ENCODE results near the gene COG3. TPM values are rescaled to one million over a fixed set of nuclear protein-coding genes. Genes with fewer than 3 reads are reported as not detected.

The COG3 gene
- total RNA-seq, 4 donors from 2014 or later = 27.1 to 36.0 (median 31.0) TPM

DNA sequence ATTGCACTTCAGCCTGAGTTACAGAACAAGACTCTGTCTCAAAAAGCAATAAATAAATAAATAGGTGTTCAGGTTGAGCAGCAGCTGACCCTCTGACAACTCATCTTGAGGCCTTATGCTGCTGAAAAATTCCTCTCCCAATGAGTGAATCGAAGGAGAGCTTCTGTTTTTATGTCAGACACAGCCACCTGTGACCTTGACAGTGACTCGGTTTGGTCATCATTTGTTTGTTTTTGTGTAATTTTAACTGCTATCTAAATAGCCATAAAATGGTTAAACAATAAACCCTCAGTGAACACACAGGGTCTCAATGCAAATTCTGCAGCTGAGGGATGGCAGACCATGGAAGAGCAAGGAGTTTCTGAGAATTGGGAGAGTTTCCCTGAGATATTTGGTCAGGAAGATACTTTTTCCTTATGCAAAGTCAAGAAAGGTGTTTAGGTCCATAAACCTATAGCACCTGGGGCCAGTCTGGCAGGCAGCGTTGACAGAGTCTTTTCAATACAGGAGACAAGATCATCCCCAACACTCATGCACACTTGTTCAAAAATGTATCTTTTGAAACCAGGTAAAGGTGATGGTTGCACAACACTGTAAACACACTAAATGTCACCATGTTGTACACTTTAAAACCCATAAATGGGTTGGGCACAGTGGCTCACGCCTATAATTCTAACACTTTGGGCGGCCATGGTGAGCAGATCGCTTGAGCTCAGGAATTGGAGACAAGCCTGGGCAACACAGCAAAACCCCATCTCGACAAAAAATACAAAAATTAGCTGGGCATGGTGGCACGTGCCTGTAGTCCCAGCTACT, 30.0 kb upstream of the COG3 start:
- WGBS, 2 donors = 79 to 87% methylated on average over 8 of the region's 8 CpGs
- Histone ChIP-seq H3K4me3 (no peak overlapping the region), H3K27me3 (no peaks in the 10 kb centered on the region), H3K9me3 (no peaks in the 10 kb centered on the region), H3K27ac (no peak overlapping the region), H3K36me3 (no peaks in the 10 kb centered on the region), H3K4me1 (no peaks in the 10 kb centered on the region)
- TF ChIP-seq EP300 (IDR thresholded peaks at IDR 0.05) = no peak
- TF ChIP-seq, protein P1, sequence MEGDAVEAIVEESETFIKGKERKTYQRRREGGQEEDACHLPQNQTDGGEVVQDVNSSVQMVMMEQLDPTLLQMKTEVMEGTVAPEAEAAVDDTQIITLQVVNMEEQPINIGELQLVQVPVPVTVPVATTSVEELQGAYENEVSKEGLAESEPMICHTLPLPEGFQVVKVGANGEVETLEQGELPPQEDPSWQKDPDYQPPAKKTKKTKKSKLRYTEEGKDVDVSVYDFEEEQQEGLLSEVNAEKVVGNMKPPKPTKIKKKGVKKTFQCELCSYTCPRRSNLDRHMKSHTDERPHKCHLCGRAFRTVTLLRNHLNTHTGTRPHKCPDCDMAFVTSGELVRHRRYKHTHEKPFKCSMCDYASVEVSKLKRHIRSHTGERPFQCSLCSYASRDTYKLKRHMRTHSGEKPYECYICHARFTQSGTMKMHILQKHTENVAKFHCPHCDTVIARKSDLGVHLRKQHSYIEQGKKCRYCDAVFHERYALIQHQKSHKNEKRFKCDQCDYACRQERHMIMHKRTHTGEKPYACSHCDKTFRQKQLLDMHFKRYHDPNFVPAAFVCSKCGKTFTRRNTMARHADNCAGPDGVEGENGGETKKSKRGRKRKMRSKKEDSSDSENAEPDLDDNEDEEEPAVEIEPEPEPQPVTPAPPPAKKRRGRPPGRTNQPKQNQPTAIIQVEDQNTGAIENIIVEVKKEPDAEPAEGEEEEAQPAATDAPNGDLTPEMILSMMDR (IDR thresholded peaks at IDR 0.05) = no peak
- no peak for DNase-seq (ENCODE audit: low spot score in 2 of 2)

DNA sequence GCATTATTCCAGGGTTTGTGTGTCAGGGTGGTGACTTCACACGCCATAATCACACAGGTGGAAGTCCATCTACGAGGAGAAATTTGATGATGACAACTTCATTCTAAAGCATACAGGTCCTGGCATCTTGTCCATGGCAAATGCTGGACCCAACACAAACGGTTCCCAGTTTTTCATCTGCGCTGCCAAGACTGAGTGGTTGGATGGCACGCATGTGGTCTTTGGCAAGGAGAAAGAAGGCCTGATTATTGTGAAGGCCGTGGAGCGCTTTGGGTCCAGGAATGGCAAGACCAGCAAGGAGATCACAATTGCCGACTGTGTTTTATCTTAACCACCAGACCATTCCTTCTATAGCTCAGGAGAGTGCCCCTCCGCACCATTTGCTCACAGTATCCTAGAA, 28.4 kb upstream of the COG3 start:
- no peaks in the 10 kb centered on the region for H3K27me3 ChIP-seq
- H3K27ac ChIP-seq = no peak overlapping the region
- H3K4me1 ChIP-seq = peaks cover 0 to 13% (median 4%) of the 10 kb centered on the region in 4 donors
- TF ChIP-seq, protein P1 (IDR thresholded peaks at IDR 0.05) = no peak
- TF ChIP-seq POLR2A (IDR thresholded peaks at IDR 0.05) (no peak), EP300 (IDR thresholded peaks at IDR 0.05) (no peak)
- H3K4me3 ChIP-seq = no peak overlapping the region
- 91 to 94% methylated on average over 9 of the region's 9 CpGs for WGBS, 2 donors
- no peaks in the 10 kb centered on the region for H3K9me3 ChIP-seq
- no peaks in the 10 kb centered on the region for H3K36me3 ChIP-seq
- DNase-seq (ENCODE audit: low spot score in 2 of 2) = no peak

DNA sequence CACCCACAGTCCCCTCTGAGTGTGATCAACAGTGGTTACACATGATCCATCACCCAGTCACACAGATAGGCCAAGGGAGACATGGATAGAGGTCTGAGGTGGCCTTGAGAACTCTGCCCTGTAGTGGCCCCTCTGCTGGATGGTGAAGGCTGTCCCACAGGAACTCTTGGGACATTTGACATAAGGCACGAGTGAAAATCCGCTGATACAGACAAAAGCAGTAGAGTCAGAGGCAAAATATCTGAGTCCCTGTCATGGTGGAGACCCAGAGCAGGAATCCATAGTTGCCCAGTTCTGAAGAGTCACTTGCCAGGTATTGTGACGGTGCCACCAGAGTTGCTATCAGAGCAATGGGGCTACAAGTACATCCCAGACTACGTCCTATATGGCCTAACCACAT, 27.8 kb upstream of the COG3 start:
- Histone ChIP-seq H3K36me3 (no peaks in the 10 kb centered on the region), H3K27ac (no peak overlapping the region), H3K4me3 (no peak overlapping the region), H3K9me3 (no peaks in the 10 kb centered on the region), H3K27me3 (no peaks in the 10 kb centered on the region), H3K4me1 (peaks cover 0 to 19% (median 4%) of the 10 kb centered on the region in 4 donors)
- DNase-seq (ENCODE audit: low spot score in 2 of 2) = no peak
- TF ChIP-seq, protein P1 (IDR thresholded peaks at IDR 0.05) = no peak
- TF ChIP-seq EP300 (IDR thresholded peaks at IDR 0.05) = no peak
- TF ChIP-seq POLR2A (IDR thresholded peaks at IDR 0.05) = no peak
- 86 to 93% methylated on average over 4 of the region's 4 CpGs for WGBS, 2 donors

GRCh38 chr13:45437947-45438346, 26.8 kb upstream of the COG3 start:
- no peak for DNase-seq (ENCODE audit: low spot score in 2 of 2)
- Histone ChIP-seq H3K4me3 (no peak overlapping the region), H3K27ac (no peak overlapping the region), H3K4me1 (peaks cover 0 to 21% (median 4%) of the 10 kb centered on the region in 4 donors), H3K36me3 (no peaks in the 10 kb centered on the region), H3K9me3 (no peaks in the 10 kb centered on the region), H3K27me3 (no peaks in the 10 kb centered on the region)
- TF ChIP-seq EP300 (IDR thresholded peaks at IDR 0.05) (no peak), POLR2A (IDR thresholded peaks at IDR 0.05) (no peak)
- TF ChIP-seq, protein P1 (IDR thresholded peaks at IDR 0.05) = no peak
- 73 to 74% methylated on average over 4 of the region's 4 CpGs for WGBS, 2 donors

DNA sequence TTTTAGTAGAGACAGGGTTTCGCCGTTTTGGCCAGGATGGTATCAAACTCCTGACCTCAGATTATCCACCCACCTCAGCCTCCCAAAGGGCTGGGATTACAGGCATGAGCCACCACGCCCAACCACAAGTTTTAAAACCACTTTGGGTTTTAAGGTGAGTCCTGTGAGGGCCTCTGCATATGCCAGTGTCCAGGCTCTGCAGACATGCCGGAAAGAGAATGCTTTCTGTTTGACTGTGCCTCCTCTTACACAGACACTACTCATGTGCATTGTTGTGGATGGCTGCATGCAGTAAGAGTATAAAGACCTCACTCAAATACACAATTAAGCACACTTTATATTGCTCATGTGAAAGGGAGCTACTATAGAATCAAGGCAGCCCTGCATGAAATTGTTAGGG, 25.7 kb upstream of the COG3 start:
- TF ChIP-seq, protein P1 (IDR thresholded peaks at IDR 0.05) = no peak
- TF ChIP-seq POLR2A (IDR thresholded peaks at IDR 0.05) (no peak), EP300 (IDR thresholded peaks at IDR 0.05) (no peak)
- Histone ChIP-seq H3K36me3 (no peaks in the 10 kb centered on the region), H3K4me1 (peaks cover 0 to 21% (median 4%) of the 10 kb centered on the region in 4 donors), H3K27ac (no peak overlapping the region), H3K4me3 (no peak overlapping the region), H3K9me3 (no peaks in the 10 kb centered on the region), H3K27me3 (no peaks in the 10 kb centered on the region)
- DNase-seq (ENCODE audit: low spot score in 2 of 2) = no peak
- WGBS, 2 donors = 80 to 87% methylated on average over 4 of the region's 4 CpGs
